Muscle of back (tissue), 11 donors: ENCODE measurements around the gene RNF213. TPM values are rescaled to one million over a fixed set of nuclear protein-coding genes. Genes with fewer than 3 reads are reported as not detected.
"Not testable (repeated sequence)": the region's sequence is repeated elsewhere in the genome, so short reads cannot be mapped to it uniquely, and the experiment has no call there.

ENCODE experiments used
- DNase-seq, 3 donors: peaks; one replicate each; pipeline versions ENCODE4 v3.0.0 to v3.0.0-alpha.2; 2013
- polyA plus RNA-seq, 10 donors: library from polyadenylated mRNA; unstranded; fragments of 120-200 nt; gene quantifications; one replicate each; pipeline ENCODE4 v1.2.1, GENCODE V29; 2013; ENCODE audit not compliant: insufficient read length in 10 of 10

Gene RNF213
- polyA plus RNA-seq, 10 donors, result 23.7 to 58.7 (median 36.2) TPM

DNA sequence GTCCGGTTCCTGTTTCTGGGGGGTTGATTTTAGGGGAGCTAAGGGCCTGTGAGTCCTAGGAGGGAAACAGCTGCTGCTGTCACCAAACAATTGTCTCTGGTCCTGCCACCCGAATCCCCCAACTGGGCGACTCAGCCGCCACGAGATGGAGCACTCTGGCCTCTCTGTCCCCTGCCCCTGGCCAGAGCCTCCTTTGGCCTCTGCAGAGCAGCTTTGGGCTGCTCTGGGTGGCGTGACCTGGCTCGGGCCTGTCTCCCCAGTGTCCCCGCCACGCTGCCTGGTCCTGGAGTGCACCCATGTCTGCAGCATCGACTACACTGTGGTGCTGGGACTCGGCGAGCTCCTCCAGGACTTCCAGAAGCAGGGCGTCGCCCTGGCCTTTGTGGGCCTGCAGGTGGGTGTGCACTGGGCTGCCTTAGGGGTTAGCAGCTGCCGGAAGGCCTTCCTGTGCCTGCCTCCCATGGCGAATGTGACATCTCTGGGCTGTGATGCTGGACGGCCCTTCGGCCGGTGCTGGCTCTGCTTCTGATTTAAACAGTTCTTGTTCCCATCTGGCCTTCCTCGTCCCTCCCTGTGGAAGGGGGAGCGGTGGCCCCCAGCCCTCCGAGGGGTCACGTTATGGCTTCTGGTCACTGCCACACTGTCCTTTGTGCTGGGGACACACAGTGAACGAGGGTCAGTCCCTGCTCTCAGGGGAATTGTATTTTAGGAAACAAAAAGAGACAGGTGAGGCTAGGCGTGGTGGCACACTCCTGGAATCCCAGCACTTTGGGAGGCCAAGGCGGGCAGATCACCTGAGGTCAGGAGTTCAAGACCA is 11.6 kb upstream of the RNF213 start:
- no peak for DNase-seq

- no peak for DNase-seq
These were observed 8.7 kb upstream of the RNF213 start for GRCh38 chr17:80251966-80252365.

DNA sequence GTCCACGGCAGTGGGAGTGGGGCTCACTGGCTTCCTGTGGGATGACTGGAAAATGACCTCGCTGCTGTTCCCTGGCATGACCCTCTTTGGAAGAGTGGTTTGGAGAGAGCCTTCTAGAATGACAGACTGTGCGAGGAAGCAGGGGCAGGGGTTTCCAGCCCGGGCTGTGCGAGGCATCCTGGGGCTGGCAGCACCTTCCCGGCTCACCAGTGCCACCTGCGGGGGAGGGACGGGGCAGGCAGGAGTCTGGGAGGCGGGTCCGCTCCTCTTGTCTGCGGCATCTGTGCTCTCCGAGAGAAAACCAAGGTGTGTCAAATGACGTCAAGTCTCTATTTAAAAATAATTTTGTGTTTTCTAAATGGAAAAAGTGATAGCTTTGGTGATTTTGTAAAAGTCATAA is 7.8 kb upstream of the RNF213 start:
- DNase-seq, result no peak

GRCh38 chr17:80253631-80254395 is 6.8 kb upstream of the RNF213 start:
- DNase-seq, result no peak

DNA sequence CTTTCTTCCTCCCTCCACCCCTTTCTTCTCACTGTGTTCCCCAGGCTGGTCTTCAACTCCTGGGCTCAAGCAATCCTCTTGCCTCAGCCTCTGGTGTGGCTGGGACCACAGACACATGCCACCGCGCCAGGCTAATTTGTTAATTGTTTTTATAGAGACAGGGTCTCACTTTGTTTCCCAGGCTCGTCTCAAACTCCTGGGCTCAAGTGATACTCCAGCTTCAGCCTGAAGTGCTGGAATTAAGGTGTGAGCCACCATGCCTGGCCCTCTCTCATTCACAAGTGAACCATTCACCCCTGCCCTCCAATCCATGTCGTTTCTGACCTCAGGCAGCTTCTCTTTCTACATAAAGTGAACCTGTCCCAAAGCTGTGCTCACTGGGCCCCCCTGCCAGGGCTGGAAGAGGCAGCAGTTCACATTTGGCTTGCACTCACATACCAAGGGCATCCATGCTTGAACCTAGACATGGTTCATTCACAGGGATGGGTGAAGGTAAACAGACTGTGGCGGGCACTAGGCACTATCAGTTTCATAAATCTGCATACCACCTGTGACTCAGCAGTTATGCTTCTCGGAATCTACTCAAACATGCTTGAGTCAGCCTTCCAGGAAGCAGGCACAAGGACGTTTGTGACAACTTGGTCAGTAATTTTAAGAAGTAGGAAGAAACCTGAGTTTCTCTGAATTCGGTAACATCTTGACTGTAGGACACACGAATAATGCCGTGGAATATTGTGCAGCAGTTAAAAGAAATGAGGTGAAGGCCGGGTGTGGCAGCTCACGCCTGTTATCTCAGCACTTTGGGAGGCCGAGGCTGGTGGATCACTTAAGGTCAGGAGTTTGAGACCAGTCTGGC is 6.0 kb upstream of the RNF213 start:
- peak in 1 of 3 donors; percentile 85 for DNase-seq

- no peak for DNase-seq
These were observed 4.7 kb upstream of the RNF213 start for GRCh38 chr17:80256034-80256350.

DNA sequence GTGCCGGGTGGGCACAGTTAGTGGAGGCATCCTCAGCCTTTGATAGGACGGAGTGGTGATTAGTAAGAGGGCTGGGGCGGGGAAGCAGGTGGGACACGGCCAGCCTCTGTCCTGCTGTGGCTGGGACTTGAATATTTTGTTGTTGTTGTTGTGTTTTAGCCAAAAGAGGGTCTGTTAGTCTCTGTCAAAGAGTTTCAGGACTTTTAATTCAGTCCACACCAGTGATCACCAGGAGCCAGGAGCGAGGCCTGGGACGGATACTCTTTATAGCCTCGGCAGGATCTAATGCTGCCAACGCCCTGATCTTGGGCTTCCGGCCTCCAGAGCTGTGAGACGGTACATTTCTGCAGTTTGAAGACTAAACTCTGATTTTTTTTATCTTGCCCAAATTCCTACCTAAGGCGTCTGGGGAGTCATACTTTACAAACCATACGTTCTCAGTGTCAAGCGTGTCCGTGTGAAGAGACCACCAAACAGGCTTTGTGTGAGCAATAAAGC is 2.9 kb upstream of the RNF213 start:
- no peak for DNase-seq

DNA sequence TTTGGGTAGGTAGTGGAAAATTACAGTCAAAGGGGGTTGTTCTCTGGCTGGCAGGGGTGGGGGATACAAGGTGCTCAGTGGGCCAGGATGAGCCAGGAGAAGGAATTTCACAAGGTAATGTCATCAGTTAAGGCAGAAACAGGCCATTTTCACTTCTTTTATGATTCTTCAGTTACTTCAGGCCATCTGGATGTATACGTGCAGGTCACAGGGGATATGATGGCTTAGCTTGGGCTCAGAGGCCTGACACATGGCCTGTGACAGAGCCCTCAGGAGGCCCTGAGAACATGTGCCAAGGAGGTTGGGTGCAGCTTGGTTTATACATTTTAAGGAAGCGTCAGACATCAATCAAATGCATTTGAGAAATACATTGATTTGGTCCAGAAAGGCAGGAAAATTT is 2.4 kb upstream of the RNF213 start:
- DNase-seq, result not testable (repeated sequence)

GRCh38 chr17:80259457-80260068 is 1.1 kb upstream of the RNF213 start:
- no peak for DNase-seq

DNA sequence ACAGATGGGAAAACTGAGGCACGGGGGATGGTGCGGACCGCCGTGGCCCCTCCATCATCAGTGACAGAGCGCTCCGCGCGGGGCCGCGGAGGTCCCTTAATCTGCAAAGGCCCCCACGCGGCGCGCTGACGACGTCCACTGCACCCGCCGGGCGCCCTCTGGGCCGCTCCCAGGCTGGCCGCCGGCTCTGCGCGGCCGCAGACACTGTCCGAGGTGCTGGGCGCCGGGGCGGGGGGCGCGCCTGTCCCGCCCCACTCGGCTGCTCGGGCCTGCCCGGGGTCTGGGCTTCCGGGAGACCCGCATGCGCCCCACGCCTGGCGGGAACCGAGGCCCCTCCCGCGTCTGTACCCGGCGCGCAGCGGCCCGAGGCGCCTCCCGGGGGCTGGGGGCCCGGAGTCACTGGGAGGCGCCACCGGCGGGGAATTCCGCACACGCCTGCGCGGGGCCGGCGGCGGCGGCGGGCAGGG is 550 bp upstream of the RNF213 start:
- peak; percentile 62 to 87 (median 72) for DNase-seq

DNA sequence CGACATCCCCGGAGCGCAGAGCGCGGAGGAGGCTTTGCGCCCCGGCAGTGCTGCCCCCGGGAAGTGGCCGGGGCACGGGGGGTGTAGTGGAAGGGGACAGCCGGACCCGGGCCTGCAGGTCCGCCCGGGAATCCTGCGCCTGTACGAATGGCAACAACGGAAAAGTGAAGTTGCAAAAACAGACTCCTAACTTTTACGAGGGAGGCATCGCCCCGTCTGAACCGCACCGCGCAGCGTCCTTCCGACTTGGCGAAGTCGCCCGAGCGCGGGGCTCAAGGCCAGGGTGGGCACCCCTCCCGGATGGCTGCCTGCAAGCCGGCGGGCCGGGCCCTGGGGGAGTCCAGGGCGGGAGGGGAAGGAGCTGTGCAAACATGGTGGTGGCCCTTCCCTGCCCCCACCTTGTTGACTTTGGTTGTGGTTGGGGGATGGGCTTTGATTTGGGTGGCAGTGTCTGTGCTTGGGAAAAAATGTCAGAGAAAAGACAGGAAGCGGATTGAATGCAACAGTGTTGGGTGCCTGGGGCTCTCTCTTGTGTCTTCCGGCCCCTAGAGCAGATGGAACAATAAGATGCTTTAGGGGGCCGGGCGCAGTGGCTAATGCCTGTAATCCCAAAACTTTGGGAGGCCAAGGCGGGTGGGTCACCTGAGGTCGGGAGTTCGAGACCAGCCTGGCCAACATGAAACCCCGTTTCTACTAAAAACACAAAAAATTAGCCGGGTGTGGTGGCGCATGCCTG is 675 bp downstream of the RNF213 start:
- DNase-seq, result peak; percentile 43 to 69 (median 46)

DNA sequence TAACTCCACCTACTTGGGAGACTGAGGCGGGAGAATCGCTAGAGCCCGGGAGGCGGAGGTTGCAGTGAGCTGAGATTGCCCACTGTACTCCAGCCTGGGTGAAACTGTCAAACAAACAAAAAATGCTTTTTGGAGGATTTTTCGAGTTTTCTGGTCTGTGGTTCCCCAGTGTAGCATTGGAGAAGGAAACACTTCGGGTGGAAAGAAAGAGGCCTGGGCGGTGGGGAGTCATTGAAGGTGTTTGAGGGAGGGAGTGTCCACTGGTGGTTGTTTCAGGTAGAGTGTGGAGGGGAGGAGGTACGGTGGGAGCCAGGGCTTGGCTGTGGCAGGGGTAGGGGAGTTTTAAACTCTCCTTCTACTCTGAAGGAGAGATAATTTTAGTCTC is 1.2 kb downstream of the RNF213 start:
- DNase-seq, result no peak

GRCh38 chr17:80262291-80262690 is 1.6 kb downstream of the RNF213 start:
- DNase-seq, result no peak

DNA sequence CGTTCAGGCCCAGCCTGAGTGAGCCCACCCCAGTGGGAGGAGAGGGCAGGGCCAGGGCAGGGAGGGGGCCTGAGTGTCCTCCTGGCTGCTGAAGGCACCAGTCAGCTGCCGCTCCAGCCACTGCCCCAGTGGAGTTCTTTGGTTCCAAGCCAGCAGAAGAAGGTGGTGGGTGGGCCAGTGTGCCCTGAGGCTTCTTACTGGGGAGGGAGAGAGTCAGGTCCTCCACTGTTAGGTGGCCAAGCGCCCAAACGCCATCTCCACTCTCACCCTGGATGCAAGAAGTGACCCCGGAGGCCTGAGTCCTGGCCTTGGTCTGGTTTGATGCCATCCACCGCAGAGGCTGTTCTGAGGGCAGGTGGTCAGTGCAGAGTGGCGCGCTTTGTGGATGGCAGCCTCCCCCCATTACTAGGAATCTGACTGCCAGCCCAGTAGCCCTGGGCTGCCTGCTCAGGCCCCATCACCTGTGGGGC is 2.2 kb downstream of the RNF213 start:
- DNase-seq, result no peak

DNA sequence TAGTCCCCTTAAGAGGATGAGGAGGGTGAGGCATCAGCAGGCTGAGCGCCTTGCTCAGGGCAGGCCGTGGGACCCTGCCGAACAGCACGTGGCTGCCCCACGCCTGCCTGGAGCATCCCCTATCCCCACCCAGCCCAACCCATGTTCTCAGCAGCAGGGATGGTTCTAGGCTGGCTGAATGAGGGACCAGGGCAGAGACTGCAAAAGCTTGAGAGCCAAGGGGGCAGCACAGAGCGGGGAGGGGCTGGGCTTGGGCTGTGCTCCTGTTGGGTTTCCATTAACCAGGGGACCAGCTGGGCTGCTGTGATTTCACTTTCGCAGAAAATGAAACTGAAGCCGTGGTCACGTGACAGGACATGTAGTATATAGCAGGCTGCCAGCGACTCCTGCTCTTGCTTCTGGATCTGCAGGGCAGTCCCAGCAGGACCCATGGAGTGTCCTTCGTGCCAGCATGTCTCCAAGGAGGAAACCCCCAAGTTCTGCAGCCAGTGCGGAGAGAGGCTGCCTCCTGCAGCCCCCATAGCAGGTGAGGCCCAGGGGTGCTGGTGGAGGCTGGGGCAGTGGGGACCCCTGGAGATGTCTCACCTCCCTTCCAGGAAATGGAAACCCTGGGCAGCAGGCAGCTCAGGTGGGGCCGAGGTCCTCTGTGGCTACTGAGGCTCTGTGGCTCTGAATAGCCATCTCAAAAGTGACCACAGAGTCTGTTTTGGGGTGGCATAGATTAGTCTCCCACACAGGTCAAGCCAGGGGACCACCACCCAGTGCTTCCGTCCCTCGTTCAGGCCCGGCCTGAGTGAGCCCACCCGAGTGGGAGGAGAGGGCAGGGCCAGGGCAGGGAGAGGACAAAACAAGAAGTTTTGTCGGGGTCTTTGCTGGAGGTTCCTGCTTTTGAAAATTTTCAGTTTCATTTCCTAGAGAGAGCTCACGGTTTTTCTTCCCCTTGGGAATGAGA is 2.9 kb downstream of the RNF213 start:
- DNase-seq, result peak; percentile 81 to 94 (median 87)

DNA sequence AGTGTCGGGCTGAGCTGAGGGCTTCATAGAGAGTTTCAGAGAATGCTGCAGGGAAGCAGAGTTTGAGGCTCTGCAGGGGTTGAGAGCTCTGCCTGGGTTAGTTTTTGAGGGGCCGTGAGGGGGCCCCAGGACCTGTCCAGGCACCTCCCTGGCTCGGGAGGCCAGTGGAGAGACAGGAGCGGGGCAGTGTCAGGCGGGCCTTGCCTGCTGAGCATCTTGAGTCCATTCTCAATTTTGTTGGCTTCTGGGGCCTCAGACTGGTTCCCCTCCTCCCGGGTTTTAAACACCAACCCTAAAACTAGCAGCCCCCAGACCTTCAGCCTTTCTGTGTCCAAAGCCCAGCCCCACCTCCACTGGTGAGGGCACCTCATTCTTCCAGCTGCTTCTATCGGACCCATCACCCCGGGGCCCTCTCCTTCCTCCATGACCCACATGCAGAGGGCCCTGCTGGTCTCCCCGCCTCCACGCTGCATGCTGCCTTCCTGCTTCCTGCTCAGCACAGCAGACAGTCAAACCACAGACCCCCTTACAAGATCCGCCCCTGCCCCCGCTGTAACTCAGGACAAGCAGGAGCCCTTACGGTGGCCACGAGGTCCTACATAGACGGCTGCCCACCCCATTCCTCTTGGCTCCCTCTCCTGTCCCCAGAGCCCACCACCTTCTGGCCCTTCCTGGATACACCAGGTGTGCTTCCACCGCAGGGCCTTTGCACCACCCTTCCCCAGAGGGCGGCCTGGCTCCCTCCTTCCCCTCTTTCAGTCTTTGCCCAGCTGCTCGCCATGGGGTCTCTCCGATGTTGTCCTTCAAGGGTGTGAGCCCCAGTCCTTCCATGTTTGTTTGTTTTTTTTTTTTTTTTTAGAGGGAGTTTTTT is 3.8 kb downstream of the RNF213 start:
- no peak for DNase-seq

- no peak for DNase-seq
These were observed 4.8 kb downstream of the RNF213 start for GRCh38 chr17:80265205-80266068.
